HG03025 (cell line): Measurements from ENCODE around the gene NMNAT2.

Experiments used
- ATAC-seq: cut with Tn5 transposase; IDR thresholded peaks from one replicate; pipeline ENCODE4 v1.9.1; 2021; ENCODE audit warnings: mild to moderate bottlenecking, moderate library complexity; ENCODE audit not compliant: unreplicated experiment, low FRiP score

NMNAT2 gene

DNA sequence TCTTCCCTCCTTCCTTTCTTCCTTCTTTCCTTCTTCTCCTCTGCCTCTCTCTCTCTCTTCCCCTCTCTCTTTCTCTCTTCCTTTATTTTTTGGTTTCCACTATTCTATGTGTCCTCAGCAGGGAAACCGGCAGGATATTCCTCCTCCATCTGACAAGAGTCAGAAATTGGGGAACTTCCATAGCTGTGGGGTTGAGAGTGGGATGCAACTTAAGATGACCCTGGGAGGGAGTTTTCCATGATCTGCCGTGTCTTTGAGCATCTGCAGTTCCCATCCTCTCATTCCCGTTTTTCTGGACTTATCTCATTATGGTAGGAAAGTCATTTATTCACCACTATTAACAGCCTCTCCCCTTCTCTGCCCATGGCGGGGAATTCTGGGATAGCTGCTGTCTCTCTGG is 98.6 kb downstream of the NMNAT2 start:
- no peak for ATAC-seq

DNA sequence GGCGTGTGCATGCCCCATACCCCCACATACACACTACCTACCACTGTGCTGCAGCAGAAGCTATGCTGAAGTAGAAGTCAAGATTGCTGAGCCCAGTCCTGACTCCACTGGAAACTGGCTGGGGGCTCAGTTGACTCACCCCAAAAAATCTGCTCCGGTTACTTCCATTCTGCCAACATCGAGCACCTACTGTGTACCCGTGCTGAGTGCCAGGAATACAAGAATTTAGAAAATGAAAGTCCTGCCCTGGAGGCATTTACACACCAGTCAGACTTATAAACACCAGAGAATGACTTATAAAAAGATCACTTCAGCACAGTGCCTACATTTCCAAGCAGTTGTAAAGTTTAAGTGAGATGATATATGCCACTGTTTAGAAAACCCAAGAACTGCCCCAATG is 99.1 kb downstream of the NMNAT2 start:
- ATAC-seq: no peak

DNA sequence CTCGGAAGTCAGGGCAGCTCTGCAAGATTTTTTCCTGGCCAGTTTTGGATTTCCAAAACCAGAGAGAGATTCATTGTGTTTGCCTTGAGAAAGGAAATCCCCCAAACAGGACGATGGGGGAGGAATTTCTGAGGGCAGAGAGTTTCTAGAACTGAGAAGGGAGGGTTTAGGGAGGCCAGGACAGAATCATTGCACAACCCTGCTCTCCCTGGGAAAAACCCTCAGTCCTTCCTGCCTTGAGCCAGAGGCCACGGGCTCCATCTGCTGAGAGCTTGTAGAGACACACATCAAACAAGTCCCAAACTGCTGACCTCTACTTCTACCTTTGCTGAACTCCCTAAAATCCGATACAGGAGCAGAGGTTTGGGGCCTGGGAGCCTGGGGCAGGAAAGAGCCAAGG is 99.7 kb downstream of the NMNAT2 start:
- ATAC-seq: peak; percentile 53

DNA sequence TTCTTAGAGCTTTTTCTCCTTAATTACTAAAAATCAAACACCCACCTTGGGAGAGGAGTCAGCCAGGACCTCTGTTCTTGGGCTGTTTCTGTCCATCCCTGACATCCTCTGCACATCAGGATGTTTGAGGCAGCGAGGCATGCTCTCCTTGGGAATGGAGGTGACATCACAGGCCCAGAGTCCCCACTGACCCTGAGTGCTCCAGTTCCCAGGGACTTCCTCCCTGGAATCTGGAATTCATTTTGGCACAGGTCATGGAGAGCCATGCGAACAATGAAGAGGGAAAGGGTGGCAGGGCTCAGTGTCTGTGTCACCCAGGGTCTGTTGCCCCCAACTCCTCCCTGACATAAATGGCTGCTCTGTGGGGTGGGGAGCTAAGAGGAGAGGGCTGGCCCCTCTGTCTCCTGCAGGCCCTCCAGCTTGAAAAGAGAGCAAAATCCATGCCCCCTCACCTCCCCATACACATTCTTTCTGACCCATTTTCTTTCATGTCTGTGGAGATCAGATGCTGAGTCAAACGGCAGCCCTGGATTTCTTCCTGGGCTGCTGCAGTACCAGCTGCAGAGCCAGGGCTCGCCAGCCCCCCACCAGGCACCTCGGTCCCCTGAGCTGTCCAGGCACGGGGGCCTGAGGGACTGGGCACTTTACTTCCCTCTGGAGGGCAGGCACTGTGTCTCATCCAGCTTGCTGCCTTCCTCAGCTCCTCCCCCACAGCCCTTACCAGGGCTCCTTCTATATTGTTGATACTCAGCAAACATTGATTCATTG is 102.0 kb downstream of the NMNAT2 start:
- ATAC-seq: no peak

DNA sequence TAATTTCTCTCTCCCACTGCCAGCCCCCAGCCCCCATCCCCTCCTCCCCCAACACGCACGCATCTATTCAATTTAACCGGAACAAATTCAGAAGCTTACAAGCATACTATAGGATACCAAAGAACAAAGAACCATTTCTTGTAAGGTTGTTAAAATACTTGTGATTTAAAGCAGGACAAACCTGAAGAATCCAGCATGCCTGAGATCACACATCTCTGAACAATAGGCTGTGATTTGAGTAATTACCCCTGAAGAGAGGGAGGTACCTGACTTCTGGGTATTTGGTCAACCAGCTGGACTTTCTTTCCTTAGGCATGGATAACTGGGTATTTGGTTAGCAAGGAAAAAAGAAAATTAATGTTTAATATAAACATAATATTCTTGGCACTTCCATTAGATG is 105.1 kb downstream of the NMNAT2 start:
- no peak for ATAC-seq

DNA sequence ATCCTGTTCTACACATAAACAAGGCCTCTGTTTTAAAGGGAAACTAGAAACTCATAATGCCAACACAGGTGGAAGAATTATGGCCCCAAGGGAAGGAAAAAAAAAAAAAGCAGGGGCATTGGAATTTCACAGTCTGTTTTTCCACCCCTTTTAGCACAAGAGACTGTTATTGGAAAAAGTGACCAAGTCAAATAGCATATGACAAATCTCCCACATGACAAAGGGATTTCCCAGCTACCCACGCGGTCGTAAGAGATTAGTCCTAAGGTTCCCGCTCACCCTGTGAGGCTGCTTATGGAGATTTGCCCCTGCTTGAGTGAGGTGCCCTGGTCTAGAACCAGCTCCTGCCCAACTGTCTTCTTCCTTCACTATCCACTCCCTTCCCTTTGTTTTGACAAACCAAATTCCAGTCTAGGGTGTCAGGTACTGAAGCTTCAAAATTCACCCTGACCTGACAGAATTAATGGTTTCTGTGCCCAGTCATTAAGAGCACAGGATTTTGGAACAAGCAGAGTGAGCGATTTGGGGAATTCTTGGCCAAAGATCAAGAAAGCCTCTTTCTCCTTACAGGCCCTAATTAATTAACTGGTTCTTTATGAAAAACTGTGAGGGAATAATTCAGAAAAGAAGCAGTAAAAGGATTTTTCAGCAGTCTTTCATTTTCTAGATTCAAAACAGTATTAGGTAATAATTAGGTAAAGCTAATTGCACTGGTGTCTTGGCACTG is 107.3 kb downstream of the NMNAT2 start:
- no peak for ATAC-seq

DNA sequence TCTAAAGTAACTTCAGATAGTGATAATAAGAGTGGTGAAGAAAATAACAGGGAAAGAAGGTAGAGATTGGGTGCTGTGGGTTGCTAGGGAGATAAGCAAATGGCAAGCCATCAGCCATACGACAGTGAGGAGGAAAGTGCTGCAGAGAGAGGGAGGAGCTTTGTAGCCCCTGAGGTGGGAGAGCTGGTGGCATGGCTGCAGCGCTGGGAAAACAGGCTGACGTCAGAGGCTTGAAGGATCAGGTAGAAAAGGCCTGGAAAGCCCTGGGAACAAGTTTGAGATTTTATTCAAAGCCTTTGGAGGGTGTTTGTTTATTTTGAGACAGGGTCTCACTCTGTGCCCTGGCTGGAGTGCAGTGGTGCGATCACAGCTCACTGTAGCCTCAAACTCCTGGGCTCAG is 109.5 kb downstream of the NMNAT2 start:
- no peak for ATAC-seq

DNA sequence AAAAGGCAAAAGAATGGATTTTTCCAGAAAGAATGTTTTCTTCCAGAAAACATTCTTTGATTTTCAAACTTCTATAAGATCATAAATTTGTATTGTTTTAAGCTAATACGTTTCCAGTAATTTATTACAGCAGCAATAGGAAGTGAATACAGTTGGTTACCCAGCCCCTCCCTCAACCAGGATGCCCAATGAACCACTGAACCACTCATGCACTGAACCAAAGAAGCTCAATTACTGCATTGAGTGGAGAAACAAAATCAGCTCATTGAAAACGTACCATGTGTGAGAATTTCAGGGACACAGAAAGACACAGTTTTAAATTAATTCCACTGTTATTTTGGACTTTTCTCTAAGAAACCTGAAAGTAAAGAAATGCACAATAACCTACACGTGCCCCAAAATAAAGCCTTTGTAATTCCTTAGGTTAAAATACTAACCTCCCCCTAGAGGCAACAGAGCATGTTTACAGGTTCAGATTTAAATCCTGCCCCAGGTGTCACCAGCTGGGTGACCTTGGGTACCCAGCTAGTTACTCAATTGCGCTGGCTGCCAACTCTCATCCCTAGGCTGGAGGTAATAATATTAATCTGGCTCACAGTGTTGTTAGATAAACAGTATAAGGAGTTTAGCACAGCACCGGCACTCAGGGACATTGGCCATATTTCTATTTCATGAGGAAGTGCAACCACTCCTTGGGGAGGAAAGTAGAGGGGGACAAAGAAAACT is 111.7 kb downstream of the NMNAT2 start:
- ATAC-seq: no peak

DNA sequence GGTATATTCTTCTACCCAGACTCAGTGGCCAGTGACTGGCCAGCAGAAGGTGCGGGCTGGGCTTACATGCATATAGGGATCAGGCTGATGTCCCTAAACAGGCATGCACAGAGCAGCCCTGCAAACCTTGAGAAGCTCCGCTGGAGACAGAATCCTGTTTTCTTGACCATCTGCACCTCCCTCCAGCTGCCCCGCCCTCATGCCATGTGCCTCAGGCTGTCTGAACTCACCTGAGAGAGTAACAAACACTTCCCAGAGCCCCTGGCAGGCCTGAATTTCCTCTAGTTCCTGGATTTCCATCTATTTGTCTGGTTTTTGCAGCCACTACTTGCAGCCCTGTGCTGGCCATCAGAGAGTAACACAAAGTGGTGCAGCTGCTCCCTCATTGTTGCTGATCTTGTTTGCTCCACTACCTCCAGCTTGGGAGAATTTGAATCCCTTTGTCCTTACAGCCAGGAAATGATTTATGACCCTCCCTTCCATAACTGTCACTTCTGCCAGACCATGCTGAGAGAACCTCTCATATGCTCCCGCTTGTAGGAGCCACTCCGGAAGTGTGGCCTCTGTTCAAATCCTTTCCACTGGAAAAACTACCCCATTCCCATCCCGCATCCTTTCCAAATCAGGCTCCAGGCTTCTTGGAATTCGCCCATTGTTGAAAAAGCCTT is 113.6 kb downstream of the NMNAT2 start:
- no peak for ATAC-seq

DNA sequence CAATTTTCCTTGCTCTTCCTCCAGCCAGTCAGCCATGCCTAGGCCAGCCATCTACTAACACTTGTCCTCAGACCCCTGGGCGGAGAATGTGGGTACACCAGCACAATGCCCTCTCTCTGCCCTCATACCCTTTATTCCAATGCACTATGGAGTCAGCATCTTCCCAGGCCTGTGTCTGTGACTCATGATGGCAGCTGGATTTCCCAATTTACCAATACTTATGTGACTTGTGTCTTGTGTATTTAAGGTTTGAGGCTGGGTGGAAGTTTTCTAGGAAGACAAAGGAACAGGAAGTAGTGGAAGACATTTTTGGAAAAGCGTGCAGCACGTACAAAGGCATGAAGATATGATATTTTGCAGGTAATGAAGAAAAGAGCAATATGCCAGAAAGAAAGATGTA is 114.3 kb downstream of the NMNAT2 start:
- no peak for ATAC-seq

DNA sequence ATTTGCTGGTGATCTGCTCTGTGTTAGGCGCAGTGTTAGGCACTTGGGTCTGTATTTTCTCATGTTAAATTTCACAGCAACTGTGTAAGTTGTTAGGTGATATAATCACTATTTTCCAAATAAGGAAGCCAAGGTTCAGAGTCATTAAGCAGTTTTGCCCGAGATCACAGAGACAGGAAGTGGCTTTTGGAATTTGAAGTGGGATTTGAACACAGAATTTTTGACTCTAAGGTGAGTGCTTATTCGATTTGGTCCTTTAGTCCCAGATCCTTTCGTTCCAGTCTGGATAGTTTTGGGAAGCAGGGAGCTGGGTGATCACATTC is 114.9 kb downstream of the NMNAT2 start:
- ATAC-seq: no peak

DNA sequence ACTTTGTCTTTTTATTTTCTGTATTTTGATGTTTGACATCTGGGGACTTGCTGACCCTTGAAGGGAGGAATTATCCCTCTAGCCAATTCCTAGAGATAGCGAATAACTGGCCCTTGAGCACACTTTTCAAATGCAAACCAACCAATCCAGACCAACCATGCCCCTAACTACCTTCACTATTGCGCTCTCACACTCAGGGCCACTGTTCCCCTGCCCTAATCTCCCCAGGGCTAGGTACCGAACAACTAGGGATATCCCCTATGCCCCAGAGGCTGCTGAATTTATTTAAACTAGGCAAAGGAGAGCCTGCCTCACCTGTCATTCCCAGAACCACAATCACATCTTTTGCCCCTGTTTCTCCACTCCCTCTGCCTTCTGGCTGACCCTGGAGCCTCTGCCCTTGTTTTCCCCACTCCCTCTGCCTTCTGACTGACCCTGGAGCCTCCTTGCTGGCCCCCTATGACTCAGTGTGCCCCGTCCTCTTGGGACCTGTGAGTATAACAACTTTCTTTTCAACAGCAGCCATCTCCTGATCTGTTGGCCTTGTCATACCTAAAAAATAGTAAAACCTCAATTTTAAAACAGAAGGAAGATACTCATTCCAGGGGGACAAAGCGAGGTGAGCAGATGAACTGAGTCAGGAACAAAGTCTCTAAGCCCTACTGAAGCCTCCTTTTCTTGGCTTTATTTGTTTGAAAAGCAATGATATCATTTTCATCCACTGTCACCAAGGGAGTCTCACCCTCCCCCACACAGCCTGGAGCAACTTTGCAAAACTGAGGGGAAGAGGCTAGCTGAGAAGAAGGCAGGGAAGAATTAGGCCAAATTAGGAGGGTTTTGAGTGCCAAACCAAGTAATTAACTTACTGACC is 115.5 kb downstream of the NMNAT2 start:
- no peak for ATAC-seq

DNA sequence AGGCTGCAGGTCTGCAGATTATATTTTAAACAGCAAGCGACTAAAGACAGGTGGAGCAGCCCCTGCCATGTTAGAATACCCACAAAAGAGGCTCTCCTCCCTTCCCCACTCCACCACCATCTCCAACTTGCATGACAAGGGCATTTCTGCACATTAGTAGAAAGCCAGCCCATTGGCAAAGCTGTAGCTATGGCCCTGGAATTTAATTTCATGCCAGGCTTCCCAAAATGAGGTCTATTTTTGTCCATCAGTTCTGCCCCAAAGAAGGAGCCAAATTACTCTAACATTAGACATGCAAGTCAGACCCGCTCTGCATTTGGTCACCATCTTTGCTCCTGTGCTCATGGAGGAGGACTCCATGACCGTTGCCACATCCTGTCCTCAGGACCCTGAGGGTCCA is 116.9 kb downstream of the NMNAT2 start:
- ATAC-seq: no peak

DNA sequence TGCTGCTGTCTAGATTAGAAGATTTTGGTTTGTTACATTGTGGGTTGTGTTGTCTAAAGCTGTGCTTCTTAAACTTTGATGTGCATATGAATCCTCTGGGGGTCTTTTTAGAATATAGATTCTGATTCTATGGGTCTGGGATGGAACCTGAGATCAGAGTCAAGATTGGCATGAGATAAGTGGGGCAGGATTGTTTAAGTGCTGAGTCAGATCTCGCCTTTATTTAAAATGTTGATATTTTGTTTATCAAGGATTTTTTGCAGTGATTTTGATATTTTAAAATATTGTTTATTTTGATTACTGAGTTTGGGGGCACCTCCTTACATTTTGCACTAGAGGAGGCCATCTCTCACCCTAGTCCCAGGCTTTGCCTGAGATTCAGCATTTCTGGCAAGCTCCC is 117.4 kb downstream of the NMNAT2 start:
- no peak for ATAC-seq

DNA sequence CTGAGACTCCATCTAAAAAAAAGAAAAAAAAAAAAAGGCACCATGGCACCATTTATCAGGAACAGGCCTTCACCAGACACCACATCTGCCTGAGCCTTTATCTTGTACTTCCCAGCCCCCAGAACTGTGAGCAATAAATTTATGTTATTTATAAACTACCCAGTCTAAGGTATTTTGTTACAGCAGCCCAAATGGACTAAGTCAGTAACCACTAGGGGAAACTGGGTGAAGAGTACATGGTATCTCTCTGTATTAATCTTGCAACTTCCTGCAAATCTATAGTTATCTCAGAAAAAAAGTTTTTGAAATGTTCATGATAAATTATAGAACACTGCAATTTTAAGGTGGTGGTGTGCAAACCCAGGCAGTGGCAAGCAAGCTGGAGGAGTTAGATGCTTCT is 117.8 kb downstream of the NMNAT2 start:
- ATAC-seq: no peak

DNA sequence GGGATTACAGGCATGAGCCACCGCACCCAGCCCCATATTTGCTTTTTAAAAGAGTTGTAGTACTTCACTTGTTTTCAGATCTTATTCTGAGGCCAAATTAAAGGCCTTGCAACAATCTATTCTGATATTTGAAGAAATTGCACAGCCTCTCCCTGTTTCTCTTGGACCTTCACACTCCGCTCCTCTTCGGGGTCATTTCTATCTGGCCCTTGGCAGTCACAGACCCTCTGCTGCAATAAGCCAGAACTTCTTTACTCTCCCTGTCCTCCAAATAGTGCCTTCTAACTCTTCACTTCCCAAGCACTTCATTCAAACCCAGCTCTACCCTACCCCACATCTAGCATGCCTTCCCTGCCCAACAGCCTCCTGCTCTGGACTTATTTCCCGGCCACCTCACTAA is 121.4 kb downstream of the NMNAT2 start:
- no peak for ATAC-seq

DNA sequence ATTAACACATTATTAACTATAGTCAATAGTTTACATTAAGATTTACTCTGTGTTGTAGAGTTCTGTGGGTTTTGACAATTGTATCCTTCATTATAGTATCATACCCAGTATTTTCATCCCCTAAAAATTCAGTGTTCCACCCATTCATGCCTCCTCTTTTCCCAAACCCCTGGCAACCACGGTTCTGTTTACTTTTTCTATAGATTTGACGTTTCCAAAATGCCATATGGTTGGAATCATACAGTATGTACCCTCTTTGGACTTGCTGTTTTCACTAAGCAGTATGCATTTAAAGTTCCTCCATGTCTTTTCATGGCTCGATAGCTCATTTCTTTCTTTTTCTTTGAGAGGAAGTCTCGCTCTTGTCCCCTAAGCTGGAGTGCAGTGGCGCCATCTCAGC is 122.7 kb downstream of the NMNAT2 start:
- ATAC-seq: no peak

DNA sequence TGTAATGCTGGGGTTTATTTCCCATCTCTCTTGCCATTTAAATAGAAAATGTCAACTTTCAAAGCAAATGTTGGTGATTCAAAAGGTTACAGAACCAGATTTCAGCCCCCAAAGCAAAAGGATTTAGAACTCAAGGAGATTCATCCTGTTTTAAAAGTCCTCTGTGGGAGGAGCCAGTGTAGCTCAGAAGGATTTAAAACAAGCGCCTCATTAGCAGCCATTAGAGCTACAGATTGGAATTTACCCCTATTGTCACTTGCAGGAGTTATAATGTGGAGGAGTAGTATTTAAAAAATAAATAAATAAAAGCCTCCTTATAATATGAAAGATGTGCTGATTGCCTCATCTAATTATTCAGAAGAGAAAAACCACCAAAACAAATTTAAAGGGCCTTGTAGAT is 124.3 kb downstream of the NMNAT2 start:
- ATAC-seq: no peak

DNA sequence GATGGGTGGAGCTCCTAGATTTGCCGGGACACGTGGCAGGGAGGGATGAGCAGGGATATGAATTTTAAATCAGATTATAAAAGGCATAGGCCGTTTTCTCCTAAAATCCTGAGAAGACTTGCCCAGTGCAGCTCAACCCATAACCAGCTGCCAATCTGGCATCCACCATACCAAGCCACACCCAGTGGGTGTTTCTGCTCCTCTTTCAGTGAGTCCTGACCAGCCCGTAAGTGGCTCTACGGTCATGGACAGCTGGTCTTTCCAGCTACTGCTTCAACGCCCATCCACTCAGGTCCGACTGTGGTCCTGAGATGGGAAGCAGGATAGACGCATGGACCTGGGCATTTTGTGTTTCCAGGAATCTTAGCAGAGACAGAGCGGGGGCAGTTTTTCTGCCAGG is 124.9 kb downstream of the NMNAT2 start:
- ATAC-seq: no peak

DNA sequence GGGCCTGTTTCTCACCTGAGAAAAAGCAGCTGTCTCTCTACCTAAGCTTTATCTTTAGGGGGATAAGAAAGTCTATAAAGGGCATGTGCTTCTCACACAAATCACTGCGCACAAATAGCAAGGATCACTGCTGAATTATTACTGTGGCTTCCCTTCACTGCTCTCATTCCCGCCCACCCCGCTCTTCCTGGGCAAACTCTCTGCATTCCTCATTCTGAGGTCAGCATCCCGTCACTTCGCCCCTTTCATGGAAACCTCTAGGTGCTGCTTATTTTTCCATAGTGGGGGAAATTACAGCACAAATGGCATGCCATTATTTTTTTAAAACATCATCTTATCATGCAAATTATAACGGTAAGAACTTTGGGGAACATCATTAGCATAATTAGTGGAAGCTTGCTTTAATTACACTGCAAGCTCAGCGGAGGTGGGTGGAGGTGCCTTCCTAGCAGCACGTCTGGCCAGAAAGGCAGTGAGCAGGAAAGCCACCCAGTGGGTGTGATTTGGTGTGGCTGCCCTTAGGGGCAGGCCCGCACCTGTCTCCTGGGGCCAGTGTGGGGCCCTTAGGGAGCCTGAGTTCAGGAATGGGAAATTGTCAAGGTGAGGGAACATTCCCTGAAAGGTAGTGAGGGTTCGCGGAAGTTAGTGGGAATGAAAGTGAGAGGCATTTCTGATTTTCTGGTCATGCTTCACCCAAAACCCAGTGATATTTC is 126.2 kb downstream of the NMNAT2 start:
- ATAC-seq: no peak
